ENCODE results near the gene ZNF778. TPM values are rescaled to one million over a fixed set of nuclear protein-coding genes. Genes with fewer than 3 reads are reported as not detected.
"Not testable (repeated sequence)": the region's sequence is repeated elsewhere in the genome, so short reads cannot be mapped to it uniquely, and the experiment has no call there.

ZNF778 gene
- total and polyA plus RNA-seq, 2 donors (not counting 1 experiment from before 2014, with no cell fraction given): 2.2 to 13.4 TPM

- CTCF ChIA-PET; H3K9me3 Mint-ChIP-seq (ENCODE audit: insufficient read depth); H3K4me2 ChIP-seq (replicated peaks; ENCODE audit: low read depth, low read length, poor library complexity, severe bottlenecking): not testable (repeated sequence)
Observed at GRCh38 chr16:89259901-89260300, 42.4 kb downstream of the ZNF778 start.

GRCh38 chr16:89261691-89262563 is 44.4 kb downstream of the ZNF778 start:
- Histone ChIP-seq H3K27me3 (replicated peaks in 1 of 4; ENCODE audit: control extremely low read depth in 1 of 4, control insufficient read depth in 3 of 4, insufficient read depth in 4 of 4, low read length in 3 of 4) (peaks cover 0 to 13% (median 9%) of the 10 kb centered on the region in 4 experiments), H3K36me3 (replicated peaks in 1 of 2; ENCODE audit: control extremely low read depth in 1 of 2, control insufficient read depth in 1 of 2, extremely low read depth in 1 of 2, insufficient read depth in 2 of 2, low read length in 1 of 2) (peaks cover 0 to 7% of the 10 kb centered on the region in 2 experiments), H3K9ac (ENCODE audit: low read length) (no peak overlapping the region), H3K4me2 (replicated peaks; ENCODE audit: low read depth, low read length, poor library complexity, severe bottlenecking) (no peak overlapping the region), H3K27ac (ENCODE audit: low read length in 2 of 2) (no peak overlapping the region), H3K4me3 (ENCODE audit: control extremely low read depth in 1 of 5, extremely low read depth in 1 of 5, insufficient read depth in 1 of 5, low read depth in 2 of 5, low read length in 4 of 5) (no peak overlapping the region), H3K4me1 (ENCODE audit: control insufficient read depth in 2 of 2, insufficient read depth in 2 of 2, low read length in 2 of 2) (peaks cover 8 to 11% of the 10 kb centered on the region in 2 donors), H2AFZ (ENCODE audit: insufficient read depth, low read depth, low read length, poor library complexity, severe bottlenecking) (no peak overlapping the region), H3K9me3 (ENCODE audit: control extremely low read depth in 1 of 3, control insufficient read depth in 2 of 3, insufficient read depth in 1 of 3, low read length in 2 of 3) (peaks cover 0 to 16% (median 6%) of the 10 kb centered on the region in 3 donors), H4K20me1 (ENCODE audit: control insufficient read depth, insufficient read depth, low read length, poor library complexity, severe bottlenecking) (peaks cover 13% of the 10 kb centered on the region), H3K79me2 (ENCODE audit: control insufficient read depth, insufficient read depth, low read length) (no peaks in the 10 kb centered on the region)
- no peak for ATAC-seq (ENCODE audit: low read depth)
- TF ChIP-seq CTCF (IDR thresholded peaks at IDR 0.05): no peak
- TF ChIP-seq EZH2 (IDR thresholded peaks at IDR 0.05; ENCODE audit: borderline replicate concordance, insufficient read depth, low read depth, low read length, poor library complexity, severe bottlenecking): no peak
- intact Hi-C loops (cut with micrococcal nuclease): no loop called here
- H3K4me3 Mint-ChIP-seq: no peak overlapping the region
- POLR2A ChIA-PET: no interaction called here
- H3K27me3 Mint-ChIP-seq: peaks cover 18% of the 10 kb centered on the region
- DNase-seq: no peak
- peaks cover 10% of the 10 kb centered on the region for H3K4me1 Mint-ChIP-seq
- no peak overlapping the region for H3K27ac Mint-ChIP-seq
- CTCF ChIA-PET: interaction anchor here (1.1 to 1.6 kb wide), 2 partner anchors 27 to 52 kb away, joined by 3 to 5 read pairs; no protein-coding TSS in a partner anchor
- no peaks in the 10 kb centered on the region for H3K9me3 Mint-ChIP-seq (ENCODE audit: insufficient read depth)
- WGBS (ENCODE audit: insufficient coverage): 89% methylated on average over 29 of the region's 30 CpGs

More at GRCh38 chr16:89259901-89260300, 42.4 kb downstream of the ZNF778 start:
- H4K20me1 ChIP-seq (ENCODE audit: control insufficient read depth, insufficient read depth, low read length, poor library complexity, severe bottlenecking); H2AFZ ChIP-seq (ENCODE audit: insufficient read depth, low read depth, low read length, poor library complexity, severe bottlenecking); DNase-seq; H3K4me3 Mint-ChIP-seq; H3K79me2 ChIP-seq (ENCODE audit: control insufficient read depth, insufficient read depth, low read length); H3K36me3 ChIP-seq (replicated peaks in 1 of 2; ENCODE audit: control extremely low read depth in 1 of 2, control insufficient read depth in 1 of 2, extremely low read depth in 1 of 2, insufficient read depth in 2 of 2, low read length in 1 of 2); POLR2A ChIA-PET; ATAC-seq (ENCODE audit: low read depth); H3K4me3 ChIP-seq (ENCODE audit: control extremely low read depth in 1 of 5, extremely low read depth in 1 of 5, insufficient read depth in 1 of 5, low read depth in 2 of 5, low read length in 4 of 5); H3K27ac ChIP-seq (ENCODE audit: low read length in 2 of 2); H3K27ac Mint-ChIP-seq; H3K9ac ChIP-seq (ENCODE audit: low read length): not testable (repeated sequence)
- peaks cover 0 to 24% (median 14%) of the 10 kb centered on the region in 4 experiments for H3K27me3 ChIP-seq (replicated peaks in 1 of 4; ENCODE audit: control extremely low read depth in 1 of 4, control insufficient read depth in 3 of 4, insufficient read depth in 4 of 4, low read length in 3 of 4)
- H3K27me3 Mint-ChIP-seq: peaks cover 28% of the 10 kb centered on the region
- intact Hi-C loops (cut with micrococcal nuclease): loop anchor here (10.0 kb wide), 1 partner anchor 115 kb away; no protein-coding TSS in a partner anchor
- H3K4me1 Mint-ChIP-seq: peaks cover 18% of the 10 kb centered on the region
- H3K4me1 ChIP-seq (ENCODE audit: control insufficient read depth in 2 of 2, insufficient read depth in 2 of 2, low read length in 2 of 2): peaks cover 16% of the 10 kb centered on the region in 2 donors
- H3K9me3 ChIP-seq (ENCODE audit: control extremely low read depth in 1 of 3, control insufficient read depth in 2 of 3, insufficient read depth in 1 of 3, low read length in 2 of 3): peaks cover 0 to 36% (median 6%) of the 10 kb centered on the region in 3 donors
- WGBS (ENCODE audit: insufficient coverage): 96% methylated on average over 13 of the region's 13 CpGs

Measured in B cell (primary cell).